ENCODE measurements around the gene SIGLEC10.

- no peak for TF ChIP-seq CTCF (optimal IDR thresholded peaks at IDR 0.05 in 1 of 3, IDR thresholded peaks at IDR 0.05 in 1 of 3, conservative IDR thresholded peaks at IDR 0.05 in 1 of 3; ENCODE audit: extremely low read depth in 1 of 3, insufficient read depth in 2 of 3, low read length in 3 of 3)
- no peak for TF ChIP-seq EZH2 (IDR thresholded peaks at IDR 0.05; ENCODE audit: low read length)
Measured at GRCh38 chr19:51448011-51448410, 30.6 kb upstream of the SIGLEC10 start.
